NCI-H748 (cell line): ENCODE measurements around the gene ANGPTL4.

Experiments
- DNase-seq: peaks from one replicate; lab custom pipeline; 2025; ENCODE audit not compliant: unreplicated experiment; lab: John Stamatoyannopoulos, UW

ANGPTL4 gene

DNA sequence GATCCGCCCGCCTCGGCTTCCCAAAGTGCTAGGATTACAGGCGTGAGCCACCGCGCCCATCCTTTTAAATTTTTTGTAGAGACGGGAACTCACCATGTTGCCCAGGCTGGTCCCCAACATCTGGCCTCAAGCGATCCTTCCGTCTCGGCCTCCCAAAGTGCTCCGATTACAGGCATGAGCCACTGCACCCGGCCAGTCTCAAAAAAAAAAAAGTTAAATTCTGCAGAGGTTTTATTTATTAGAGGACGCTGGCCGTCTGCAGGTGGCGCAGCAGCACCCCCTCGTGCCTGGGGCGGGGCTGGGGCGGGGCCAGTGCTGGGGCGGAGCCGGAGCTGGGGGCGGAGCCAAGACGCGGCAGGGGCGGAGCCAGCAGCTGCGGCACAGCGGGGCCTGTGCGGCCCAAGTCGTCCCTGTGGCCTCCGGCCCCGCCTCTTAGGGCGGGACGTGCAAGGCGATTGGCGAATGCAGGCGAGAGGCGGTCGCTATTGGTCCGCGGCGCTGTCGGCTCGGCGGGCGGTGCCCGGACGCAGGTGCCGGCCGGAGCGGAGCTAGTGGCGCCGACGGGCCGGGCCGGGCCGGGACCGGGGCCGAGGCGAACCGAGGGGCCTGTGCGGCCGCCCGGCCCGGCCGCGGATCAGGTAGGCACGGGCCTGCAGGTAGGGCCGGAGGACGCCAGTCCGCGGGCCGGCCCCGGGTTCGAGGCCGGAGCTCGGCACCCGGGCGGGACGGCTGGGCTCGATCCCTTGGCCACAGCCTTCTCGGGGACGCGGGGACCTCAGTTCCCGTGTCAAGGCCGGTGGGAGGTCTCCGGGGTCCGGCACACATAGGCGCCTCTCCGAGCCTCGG is 49.1 kb downstream of the ANGPTL4 start, which contains the start of gene MARCHF2:
Gene MARCHF2, plus strand, starts transcription at position 523 of the 846 bp plus-strand sequence. CDS start 8,536 bp downstream, outside the sequence.
- peak; percentile 93 for DNase-seq

- no peak for DNase-seq
Observed at GRCh38 chr19:8413629-8413995, 49.7 kb downstream of the ANGPTL4 start.

- no peak for DNase-seq
Observed at GRCh38 chr19:8416796-8417195, 52.8 kb downstream of the ANGPTL4 start.

DNA sequence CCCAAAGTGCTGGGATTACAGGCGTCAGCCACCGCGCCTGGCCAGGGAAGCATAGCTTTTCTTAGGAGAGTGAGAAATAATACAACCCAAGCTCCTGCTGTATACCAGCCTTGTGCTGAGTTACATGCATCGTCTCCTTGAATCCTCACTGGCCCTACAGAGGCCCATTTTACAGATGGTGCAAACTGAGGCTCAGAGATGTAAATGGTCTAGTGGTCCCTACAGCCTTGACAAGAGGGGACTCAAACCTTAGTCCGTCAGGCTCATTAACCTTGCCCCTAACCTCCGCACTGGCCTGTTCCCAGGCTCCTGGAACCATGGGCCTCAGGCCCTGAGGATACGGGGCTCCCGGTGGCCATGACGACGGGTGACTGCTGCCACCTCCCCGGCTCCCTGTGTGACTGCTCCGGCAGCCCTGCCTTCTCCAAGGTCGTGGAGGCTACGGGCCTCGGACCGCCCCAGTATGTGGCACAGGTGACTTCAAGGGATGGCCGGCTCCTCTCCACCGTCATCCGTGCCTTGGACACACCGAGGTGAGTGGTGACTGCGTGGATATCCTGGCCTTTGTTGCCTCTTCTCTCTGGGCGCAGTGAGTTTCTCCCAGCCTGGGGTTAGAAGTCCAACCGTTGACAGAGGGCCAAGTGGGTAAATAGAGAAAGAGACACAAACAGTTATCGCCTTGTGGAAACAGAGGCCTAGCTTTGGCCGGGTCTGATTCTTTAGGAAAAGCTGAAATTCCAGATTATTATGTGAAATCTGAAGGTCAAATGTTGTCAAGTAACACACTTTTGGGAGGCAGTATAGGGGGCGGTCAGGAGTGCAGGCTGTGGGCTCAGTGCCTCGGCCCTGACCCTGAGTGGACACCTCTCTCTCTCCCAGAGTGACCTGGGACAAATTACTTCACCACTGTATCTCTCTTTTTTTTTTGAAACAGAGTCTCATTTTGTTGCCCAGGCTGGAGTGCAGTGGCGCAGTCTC is 57.8 kb downstream of the ANGPTL4 start:
- no peak for DNase-seq

DNA sequence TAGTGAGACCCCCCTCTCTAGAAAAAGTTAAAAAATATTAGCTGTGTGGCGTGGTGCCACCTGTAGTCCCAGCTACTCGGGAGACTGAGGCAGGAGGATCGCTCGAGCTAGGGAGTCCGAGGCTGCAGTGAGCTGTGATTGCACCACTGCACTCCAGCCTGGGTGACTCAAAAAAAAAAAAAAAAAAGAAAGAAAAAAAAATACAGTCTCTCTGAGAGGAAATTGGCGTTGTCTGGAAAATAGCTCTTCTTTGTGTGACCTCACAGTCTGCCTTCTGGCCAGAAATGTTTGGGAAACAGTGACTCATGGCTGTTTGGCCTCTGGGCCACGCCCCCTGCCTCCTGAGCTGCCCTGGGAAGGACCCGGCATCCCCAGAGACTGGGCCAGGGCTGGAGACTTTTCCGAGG is 59.9 kb downstream of the ANGPTL4 start:
- no peak for DNase-seq
